Sigmoid colon (tissue), 7 donors: ENCODE data around the gene PSMB11. TPM values are rescaled to one million over a fixed set of nuclear protein-coding genes. Genes with fewer than 3 reads are reported as not detected.

Source experiments
- DNase-seq: peaks from one replicate; pipeline ENCODE4 v3.0.0-alpha.2; 2019
- H3K27ac ChIP-seq, 4 donors: fragments of 200-600 bp; sonication (generic); one replicate each; pipeline ENCODE4 v1.5.1; 2016 to 2019; ENCODE audit warnings: mild to moderate bottlenecking in 1 of 4
- H3K27me3 ChIP-seq, 3 donors: fragments of 200-600 bp; sonication (generic); one replicate each; pipeline ENCODE4 v1.5.1; 2019; ENCODE audit warnings: mild to moderate bottlenecking in 1 of 3
- H3K36me3 ChIP-seq, 4 donors: fragments of 200-600 bp; sonication (generic); one replicate each; pipeline ENCODE4 v1.5.1; 2016 to 2019
- H3K4me1 ChIP-seq, 4 donors: fragments of 200-600 bp; sonication (generic); one replicate each; pipeline ENCODE4 v1.5.1; 2017 to 2019
- H3K4me3 ChIP-seq, 4 donors: fragments of 200-600 bp; sonication (generic); one replicate each; pipeline ENCODE4 v1.5.1; 2017 to 2019; ENCODE audit warnings: mild to moderate bottlenecking in 2 of 4, moderate library complexity in 1 of 4
- H3K9me3 ChIP-seq, 4 donors: fragments of 200-600 bp in 3 of 4; sonication (generic) in 3 of 4; one replicate each; pipeline versions ENCODE4 v1.5.1 to v1.6.1; 2013 to 2019
- CTCF ChIP-seq, 4 experiments: fragments of 450-650 bp in 3 of 4; fragments of 200-600 bp in 1 of 4; IDR thresholded peaks; one replicate each; pipeline ENCODE4 v1.5.1; 2016 to 2019; ENCODE audit warnings: antibody characterized with exemption in 4 of 4, mild to moderate bottlenecking in 3 of 4, moderate library complexity in 2 of 4
- EP300 ChIP-seq, 4 donors: sonication (generic); formaldehyde crosslinking; IDR thresholded peaks; one replicate each; pipeline ENCODE4 v1.6.1; 2017; ENCODE audit warnings: antibody characterized with exemption in 4 of 4
- POLR2A ChIP-seq, 2 donors: fragments of 450-650 bp; IDR thresholded peaks; one replicate each; pipeline ENCODE4 v1.6.1; 2016; ENCODE audit warnings: antibody characterized with exemption in 2 of 2, mild to moderate bottlenecking in 2 of 2, moderate library complexity in 2 of 2
- POLR2AphosphoS5 ChIP-seq, 4 donors: sonication (generic); formaldehyde crosslinking; IDR thresholded peaks; one replicate each; pipeline ENCODE4 v1.6.1; 2017; ENCODE audit warnings: antibody characterized with exemption in 4 of 4
- WGBS, 2 donors: extraction: QIAGEN DNeasy Blood & Tissue Kit; methylation state at CpG; one replicate each; pipeline ENCODE4 v1.1.7; 2013; 5-methylcytosine and 5-hydroxymethylcytosine counted together
- intact Hi-C: fragments of 100-400 bp; cut with DNase I; formaldehyde crosslinking; loops from one replicate; pipeline ENCODE4 v1.15.1; 2023
- polyA plus RNA-seq, 3 donors: library from polyadenylated mRNA; stranded (reverse); fragments of 200-250 nt; gene quantifications; one replicate each; pipeline ENCODE4 v1.2.3, GENCODE V29; 2013
- total RNA-seq, 4 donors: library from RNA; depleted of rRNA; stranded (reverse); fragments of >200 nt; gene quantifications; one replicate each; pipeline ENCODE4 v1.1.0, GENCODE V29; 2016
- donor health status: healthy with polysubstance abuse.
- donor health status: Bipolar disorder and iron deficiency.
- donor health status: healthy.

PSMB11 gene
- total and polyA plus RNA-seq, 7 donors: 0.06 to 0.41 TPM; not detected in 5

GRCh38 chr14:23069413-23069806, 27.4 kb downstream of the PSMB11 start:
- WGBS, 2 donors: 91% methylated on average over 4 of the region's 4 CpGs
- intact Hi-C loops: no loop called here

GRCh38 chr14:23070262-23071129, 28.5 kb downstream of the PSMB11 start:
- intact Hi-C loops: no loop called here
- Histone ChIP-seq H3K27ac (peak overlapping the region; percentile 75 to 87 (median 84)), H3K27me3 (no peaks in the 10 kb centered on the region), H3K4me1 (peaks cover 0 to 41% (median 38%) of the 10 kb centered on the region in 4 donors), H3K36me3 (peaks cover 6 to 70% (median 47%) of the 10 kb centered on the region in 4 donors), H3K4me3 (peak overlapping the region; percentile 49 to 63 (median 54)), H3K9me3 (no peaks in the 10 kb centered on the region)
- TF ChIP-seq POLR2A (IDR thresholded peaks at IDR 0.05): no peak
- no peak for TF ChIP-seq POLR2AphosphoS5 (IDR thresholded peaks at IDR 0.05)
- TF ChIP-seq CTCF (IDR thresholded peaks at IDR 0.05): no peak
- TF ChIP-seq EP300 (IDR thresholded peaks at IDR 0.05): no peak
- 15 to 18% methylated on average over 10 of the region's 10 CpGs for WGBS, 2 donors
- DNase-seq: no peak

More at GRCh38 chr14:23069413-23069806, 27.4 kb downstream of the PSMB11 start:
- DNase-seq: no peak
- Histone ChIP-seq H3K27ac (peak overlapping the region; percentile 3 to 87 (median 50)), H3K36me3 (peaks cover 7 to 70% (median 46%) of the 10 kb centered on the region in 4 donors), H3K4me1 (peaks cover 0 to 41% (median 38%) of the 10 kb centered on the region in 4 donors), H3K9me3 (no peaks in the 10 kb centered on the region), H3K27me3 (no peaks in the 10 kb centered on the region), H3K4me3 (no peak overlapping the region)
- TF ChIP-seq POLR2A (IDR thresholded peaks at IDR 0.05) (no peak), EP300 (IDR thresholded peaks at IDR 0.05) (no peak), POLR2AphosphoS5 (IDR thresholded peaks at IDR 0.05) (no peak), CTCF (IDR thresholded peaks at IDR 0.05) (no peak)

- Histone ChIP-seq H3K27me3 (no peaks in the 10 kb centered on the region), H3K4me1 (peaks cover 0 to 41% (median 38%) of the 10 kb centered on the region in 4 donors), H3K9me3 (no peaks in the 10 kb centered on the region), H3K4me3 (peak overlapping the region; percentile 49 to 63 (median 54)), H3K27ac (peak overlapping the region; percentile 75 to 87 (median 84)), H3K36me3 (peaks cover 6 to 70% (median 51%) of the 10 kb centered on the region in 4 donors)
- peak; percentile 95 for DNase-seq
- intact Hi-C loops: no loop called here
- peak in 1 of 2 donors; percentile 28 for TF ChIP-seq POLR2A (IDR thresholded peaks at IDR 0.05)
- peak; percentile 29 to 77 (median 72) for TF ChIP-seq POLR2AphosphoS5 (IDR thresholded peaks at IDR 0.05)
- TF ChIP-seq CTCF (IDR thresholded peaks at IDR 0.05): no peak
- TF ChIP-seq EP300 (IDR thresholded peaks at IDR 0.05): no peak
- WGBS, 2 donors: 1 to 2% methylated on average over 14 of the region's 14 CpGs
Observed at GRCh38 chr14:23071244-23071920, 29.4 kb downstream of the PSMB11 start.

- Histone ChIP-seq H3K9me3 (no peaks in the 10 kb centered on the region), H3K4me3 (peak overlapping the region in 3 of 4 donors; percentile 50 to 63 (median 58)), H3K36me3 (peaks cover 9 to 70% (median 52%) of the 10 kb centered on the region in 4 donors), H3K4me1 (peaks cover 0 to 41% (median 38%) of the 10 kb centered on the region in 4 donors), H3K27me3 (no peaks in the 10 kb centered on the region), H3K27ac (peak overlapping the region; percentile 75 to 87 (median 84))
- intact Hi-C loops: no loop called here
- no peak for DNase-seq
- TF ChIP-seq POLR2AphosphoS5 (IDR thresholded peaks at IDR 0.05) (no peak), EP300 (IDR thresholded peaks at IDR 0.05) (no peak), POLR2A (IDR thresholded peaks at IDR 0.05) (no peak), CTCF (IDR thresholded peaks at IDR 0.05) (no peak)
- 33 to 62% methylated on average over 5 of the region's 5 CpGs for WGBS, 2 donors
Observed at GRCh38 chr14:23071921-23072539, 30.0 kb downstream of the PSMB11 start.
